Diencephalon (tissue), 1 donor: ENCODE results near the gene RTEL1. TPM values are rescaled to one million over a fixed set of nuclear protein-coding genes. Genes with fewer than 3 reads are reported as not detected.

Experiments
- small RNA-seq: library from RNA; depleted of rRNA; stranded (forward); fragments of <200 nt; gene quantifications from one replicate; pipeline ENCODE3, GENCODE V24; 2014
- total RNA-seq: library from RNA; depleted of rRNA; stranded (reverse); fragments of >200 nt; gene quantifications from one replicate; pipeline ENCODE4 v1.2.3, GENCODE V29; 2014

Gene RTEL1
- 8.8 TPM for total RNA-seq

GRCh38 chr20:63657937-63658748, at the start of gene RTEL1:
TSS of gene RTEL1 (plus strand) at chr20:63658312. CDS start at chr20:63659403, 1,091 bp downstream.

GRCh38 chr20:63626424-63627128, 31.5 kb upstream of the RTEL1 start, which contains the start of gene GMEB2:
TSS of gene GMEB2 (minus strand) at chr20:63627101. CDS start at chr20:63619397, 7,704 bp downstream.

GRCh38 chr20:63653041-63653973, 4.8 kb upstream of the RTEL1 start, which contains the start of gene STMN3:
TSS of gene STMN3 (minus strand) at chr20:63653424. CDS start at chr20:63653345, 79 bp downstream.

GRCh38 chr20:63696628-63697356, 38.7 kb downstream of the RTEL1 start, which contains the start of gene TNFRSF6B:
TSS of gene TNFRSF6B (plus strand) at chr20:63696652. CDS start at chr20:63696768, 116 bp downstream.

GRCh38 chr20:63707558-63708300, 49.6 kb downstream of the RTEL1 start, which contains the start of the genes ARFRP1 and ZGPAT:
TSS of gene ARFRP1 (minus strand) at chr20:63707976. CDS start at chr20:63707091, 885 bp downstream.
TSS of gene ZGPAT (plus strand) at chr20:63708039. CDS start at chr20:63708581, 542 bp downstream.

GRCh38 chr20:63735859-63736718, 78.0 kb downstream of the RTEL1 start, which contains the start of gene LIME1:
TSS of gene LIME1 (plus strand) at chr20:63736664. CDS start at chr20:63737550, 886 bp downstream.

GRCh38 chr20:63739130-63740069, 81.3 kb downstream of the RTEL1 start, which contains the start of gene SLC2A4RG:
TSS of gene SLC2A4RG (plus strand) at chr20:63739776. CDS start at chr20:63739913, 137 bp downstream.

Small RNA genes lying within 50 kb of the gene (small RNA-seq; reads per million reads assigned to genes)
- gene LIME1 = not detected
- not detected for gene TNFRSF6B

Other genes starting within 250 kb of the RTEL1 start
- gene KCNQ2, start 185.7 kb upstream of the RTEL1 start, total RNA-seq = 188 TPM
- gene EEF1A2, start 159.2 kb upstream of the RTEL1 start, total RNA-seq = 313 TPM
- 66.2 TPM for gene PPDPF, start 137.5 kb upstream of the RTEL1 start, total RNA-seq
- gene PTK6, start 120.9 kb upstream of the RTEL1 start, total RNA-seq = not detected
- not detected for gene SRMS, start 110.6 kb upstream of the RTEL1 start, total RNA-seq
- gene FNDC11, start 104.2 kb upstream of the RTEL1 start, total RNA-seq = 3.5 TPM
- 5.3 TPM for gene HELZ2, start 84.1 kb upstream of the RTEL1 start, total RNA-seq
- 7.8 TPM for gene GMEB2, start 31.2 kb upstream of the RTEL1 start, total RNA-seq
- gene STMN3, start 4.9 kb upstream of the RTEL1 start, total RNA-seq = 191 TPM
- gene TNFRSF6B, start 38.3 kb downstream of the RTEL1 start, total RNA-seq = 1.6 TPM
- 26.3 TPM for gene ARFRP1, start 49.7 kb downstream of the RTEL1 start, total RNA-seq
- 12.0 TPM for gene ZGPAT, start 49.7 kb downstream of the RTEL1 start, total RNA-seq
- 3.5 TPM for gene LIME1, start 78.4 kb downstream of the RTEL1 start, total RNA-seq
- gene SLC2A4RG, start 81.5 kb downstream of the RTEL1 start, total RNA-seq = 4.6 TPM
- 20.3 TPM for gene ZBTB46, start 173.0 kb downstream of the RTEL1 start, total RNA-seq
- not detected for gene ABHD16B, start 203.2 kb downstream of the RTEL1 start, total RNA-seq
- gene TPD52L2, start 207.0 kb downstream of the RTEL1 start, total RNA-seq = 30.0 TPM
- gene DNAJC5, start 236.8 kb downstream of the RTEL1 start, total RNA-seq = 122 TPM